Measurements from ENCODE around the gene VGLL1. TPM values are rescaled to one million over a fixed set of nuclear protein-coding genes. Genes with fewer than 3 reads are reported as not detected.

Gene VGLL1
- total RNA-seq, 2 donors from 2014 or later = 3.7 to 5.0 TPM

DNA sequence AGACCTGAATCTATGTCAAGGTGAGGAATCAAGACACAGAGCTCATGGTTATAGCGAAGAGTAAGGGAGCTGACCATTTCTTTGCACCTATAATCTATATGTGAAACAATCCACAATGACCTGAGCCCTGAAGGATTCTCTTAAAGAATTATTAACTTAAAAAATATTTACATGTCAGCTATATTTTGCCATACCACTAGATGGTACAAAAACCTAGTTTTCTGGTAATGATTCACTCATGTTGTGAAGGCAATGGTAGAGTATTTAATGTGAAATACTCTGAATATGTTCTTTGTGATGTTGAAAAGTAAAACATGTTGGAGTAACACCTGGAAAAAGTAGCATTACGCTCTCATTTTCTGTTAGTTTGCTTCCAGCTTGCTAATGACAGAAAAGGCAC lies 40.0 kb downstream of the VGLL1 start:
- H3K4me1 ChIP-seq (replicated peaks) = no peaks in the 10 kb centered on the region
- DNase-seq (ENCODE audit: low spot score) = no peak
- no peaks in the 10 kb centered on the region for H3K36me3 ChIP-seq
- 83% methylated on average over 2 of the region's 2 CpGs for WGBS
- H3K27ac ChIP-seq = no peak overlapping the region
- H3K4me3 ChIP-seq = no peak overlapping the region
- TF ChIP-seq POLR2A (IDR thresholded peaks at IDR 0.05) = no peak
- TF ChIP-seq, protein P1, sequence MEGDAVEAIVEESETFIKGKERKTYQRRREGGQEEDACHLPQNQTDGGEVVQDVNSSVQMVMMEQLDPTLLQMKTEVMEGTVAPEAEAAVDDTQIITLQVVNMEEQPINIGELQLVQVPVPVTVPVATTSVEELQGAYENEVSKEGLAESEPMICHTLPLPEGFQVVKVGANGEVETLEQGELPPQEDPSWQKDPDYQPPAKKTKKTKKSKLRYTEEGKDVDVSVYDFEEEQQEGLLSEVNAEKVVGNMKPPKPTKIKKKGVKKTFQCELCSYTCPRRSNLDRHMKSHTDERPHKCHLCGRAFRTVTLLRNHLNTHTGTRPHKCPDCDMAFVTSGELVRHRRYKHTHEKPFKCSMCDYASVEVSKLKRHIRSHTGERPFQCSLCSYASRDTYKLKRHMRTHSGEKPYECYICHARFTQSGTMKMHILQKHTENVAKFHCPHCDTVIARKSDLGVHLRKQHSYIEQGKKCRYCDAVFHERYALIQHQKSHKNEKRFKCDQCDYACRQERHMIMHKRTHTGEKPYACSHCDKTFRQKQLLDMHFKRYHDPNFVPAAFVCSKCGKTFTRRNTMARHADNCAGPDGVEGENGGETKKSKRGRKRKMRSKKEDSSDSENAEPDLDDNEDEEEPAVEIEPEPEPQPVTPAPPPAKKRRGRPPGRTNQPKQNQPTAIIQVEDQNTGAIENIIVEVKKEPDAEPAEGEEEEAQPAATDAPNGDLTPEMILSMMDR (IDR thresholded peaks at IDR 0.05) = no peak
- intact Hi-C loops (cut with DNase I) = no loop called here
- H3K9me3 ChIP-seq = no peaks in the 10 kb centered on the region
- H3K27me3 ChIP-seq (replicated peaks; ENCODE audit: insufficient read depth) = no peaks in the 10 kb centered on the region

DNA sequence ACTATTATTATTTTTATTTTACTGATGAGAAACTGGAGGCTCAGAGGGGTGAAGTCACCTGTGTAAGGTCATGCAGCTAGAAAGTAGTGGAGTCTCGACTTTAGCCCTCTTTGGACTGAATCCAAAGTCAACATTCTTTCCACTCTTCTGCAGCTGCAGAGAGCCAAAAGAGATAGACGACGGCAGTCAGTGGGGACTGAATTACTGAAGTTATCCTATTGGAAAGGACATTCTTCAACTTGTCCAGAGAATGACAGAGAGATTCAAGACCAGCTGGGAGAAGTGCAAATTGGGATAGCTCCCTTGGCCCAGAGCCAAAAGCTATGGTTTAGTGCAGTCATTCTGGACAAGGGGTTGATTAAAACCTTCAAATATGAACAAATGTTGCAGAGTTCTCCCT lies 42.5 kb downstream of the VGLL1 start:
- no peak overlapping the region for H3K27ac ChIP-seq
- intact Hi-C loops (cut with DNase I) = no loop called here
- H3K36me3 ChIP-seq = no peaks in the 10 kb centered on the region
- H3K9me3 ChIP-seq = no peaks in the 10 kb centered on the region
- TF ChIP-seq POLR2A (IDR thresholded peaks at IDR 0.05) = no peak
- TF ChIP-seq POLR2AphosphoS5 (IDR thresholded peaks at IDR 0.05) = no peak
- TF ChIP-seq, protein P1 (IDR thresholded peaks at IDR 0.05) = no peak
- H3K27me3 ChIP-seq (replicated peaks; ENCODE audit: insufficient read depth) = no peaks in the 10 kb centered on the region
- WGBS = 21% methylated on average over 3 of the region's 3 CpGs
- H3K4me3 ChIP-seq = no peak overlapping the region
- no peak for DNase-seq (ENCODE audit: low spot score)
- no peaks in the 10 kb centered on the region for H3K4me1 ChIP-seq (replicated peaks)

DNA sequence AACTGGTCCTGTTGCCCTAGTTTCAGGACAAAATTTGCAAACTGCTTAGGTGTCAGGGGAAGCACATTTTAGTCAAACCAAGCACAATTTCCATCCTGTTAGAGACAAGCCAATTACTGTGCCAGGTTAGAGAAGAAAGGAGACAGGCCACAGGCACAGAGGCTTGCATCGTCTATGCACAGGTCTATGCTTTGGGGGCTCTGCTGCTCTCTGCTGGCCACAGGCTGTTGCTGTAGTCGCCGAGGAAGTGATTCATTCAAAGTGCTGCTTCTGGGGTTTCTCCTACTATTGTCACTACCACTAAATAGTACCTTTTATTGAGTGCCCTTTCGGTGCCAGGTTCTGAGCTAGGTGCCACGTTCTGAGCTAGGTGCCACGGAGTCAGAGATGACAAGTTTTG lies 45.5 kb downstream of the VGLL1 start:
- no peak overlapping the region for H3K4me3 ChIP-seq
- intact Hi-C loops (cut with DNase I) = no loop called here
- DNase-seq (ENCODE audit: low spot score) = peak; percentile 6
- no peaks in the 10 kb centered on the region for H3K9me3 ChIP-seq
- H3K4me1 ChIP-seq (replicated peaks) = no peaks in the 10 kb centered on the region
- no peak for TF ChIP-seq POLR2A (IDR thresholded peaks at IDR 0.05)
- TF ChIP-seq, protein P1 (IDR thresholded peaks at IDR 0.05) = peak in 3 of 4 experiments; percentile 27 to 39 (median 29)
- no peak for TF ChIP-seq POLR2AphosphoS5 (IDR thresholded peaks at IDR 0.05)
- H3K36me3 ChIP-seq = no peaks in the 10 kb centered on the region
- no peak overlapping the region for H3K27ac ChIP-seq
- H3K27me3 ChIP-seq (replicated peaks; ENCODE audit: insufficient read depth) = no peaks in the 10 kb centered on the region
- WGBS = 0% methylated on average over 6 of the region's 6 CpGs

DNA sequence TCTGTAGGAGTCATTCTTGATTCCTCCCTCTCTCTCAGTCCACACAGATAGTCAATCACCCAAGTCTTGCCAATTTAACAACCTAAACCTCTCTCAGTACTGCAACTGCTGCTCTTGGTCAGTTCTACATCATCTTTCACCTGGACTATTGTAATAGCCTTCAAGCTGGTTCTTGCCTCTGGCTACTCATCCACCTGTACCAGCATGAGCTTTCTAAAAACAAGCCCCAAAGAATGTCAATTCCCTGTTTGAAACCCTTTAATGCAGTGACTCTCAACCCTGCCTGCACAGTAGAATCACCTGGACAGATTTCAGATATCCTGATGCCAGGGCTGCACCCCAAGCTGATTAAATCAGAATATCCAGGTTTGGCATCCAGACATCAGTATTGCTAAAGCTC lies 48.3 kb downstream of the VGLL1 start:
- no peaks in the 10 kb centered on the region for H3K36me3 ChIP-seq
- no peak overlapping the region for H3K4me3 ChIP-seq
- TF ChIP-seq POLR2AphosphoS5 (IDR thresholded peaks at IDR 0.05) = no peak
- TF ChIP-seq, protein P1 (IDR thresholded peaks at IDR 0.05) = no peak
- no peak for TF ChIP-seq POLR2A (IDR thresholded peaks at IDR 0.05)
- no peaks in the 10 kb centered on the region for H3K27me3 ChIP-seq (replicated peaks; ENCODE audit: insufficient read depth)
- intact Hi-C loops (cut with DNase I) = no loop called here
- H3K4me1 ChIP-seq (replicated peaks) = no peaks in the 10 kb centered on the region
- H3K9me3 ChIP-seq = no peaks in the 10 kb centered on the region
- DNase-seq (ENCODE audit: low spot score) = no peak
- no peak overlapping the region for H3K27ac ChIP-seq

DNA sequence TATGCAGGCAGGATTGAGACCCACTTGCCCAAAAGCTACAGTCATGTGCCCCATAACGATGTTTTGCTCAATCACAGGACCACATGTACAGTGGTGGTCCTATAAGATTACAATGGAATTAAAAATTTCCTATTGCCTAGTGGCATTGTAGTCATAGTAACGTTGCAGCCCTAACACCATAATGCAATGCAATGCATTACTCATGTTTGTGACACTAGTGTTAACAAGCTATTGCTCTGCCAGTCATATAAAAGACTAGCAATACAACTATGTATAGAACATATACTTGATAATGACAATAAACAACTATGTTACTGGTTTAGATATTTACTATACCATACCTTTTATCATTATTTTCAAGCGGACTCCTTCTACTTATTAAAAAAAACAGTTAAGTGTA lies 50.6 kb downstream of the VGLL1 start:
- H3K4me1 ChIP-seq (replicated peaks) = no peaks in the 10 kb centered on the region
- TF ChIP-seq POLR2AphosphoS5 (IDR thresholded peaks at IDR 0.05) (no peak), POLR2A (IDR thresholded peaks at IDR 0.05) (no peak)
- TF ChIP-seq, protein P1 (IDR thresholded peaks at IDR 0.05) = no peak
- no peaks in the 10 kb centered on the region for H3K27me3 ChIP-seq (replicated peaks; ENCODE audit: insufficient read depth)
- no peaks in the 10 kb centered on the region for H3K36me3 ChIP-seq
- H3K27ac ChIP-seq = no peak overlapping the region
- no peak overlapping the region for H3K4me3 ChIP-seq
- no peak for DNase-seq (ENCODE audit: low spot score)
- H3K9me3 ChIP-seq = no peaks in the 10 kb centered on the region
- WGBS = 59% methylated on average over 3 of the region's 3 CpGs
- intact Hi-C loops (cut with DNase I) = no loop called here

All from prostate gland (tissue), 2 donors.